ENCODE results near the gene PCSK6.

GRCh38 chr15:101394654-101395053, 94.9 kb downstream of the PCSK6 start:
- TF ChIP-seq CTCF (IDR thresholded peaks at IDR 0.05): no peak
- no peak for TF ChIP-seq POLR2A (IDR thresholded peaks at IDR 0.05)
- no peak for TF ChIP-seq EP300 (IDR thresholded peaks at IDR 0.05)
